Kidney epithelial cell (primary cell): Measurements from ENCODE around the gene HEPACAM. TPM values are rescaled to one million over a fixed set of nuclear protein-coding genes. Genes with fewer than 3 reads are reported as not detected.

Source experiments
- DNase-seq: peaks from one replicate; pipeline ENCODE4 v3.0.0-alpha.2; 2010; ENCODE audit warnings: low read depth
- H3K27me3 ChIP-seq: 2 replicates; pipeline ENCODE4 v1.6.0; 2011; ENCODE audit warnings: low read length; ENCODE audit not compliant: control insufficient read depth, insufficient read depth
- H3K36me3 ChIP-seq: 2 replicates; pipeline ENCODE4 v1.5.1; 2011; ENCODE audit warnings: low read length; ENCODE audit not compliant: control insufficient read depth, insufficient read depth
- H3K4me3 ChIP-seq: 2 replicates; pipeline ENCODE4 v1.5.1; 2011; ENCODE audit warnings: low read depth, mild to moderate bottlenecking, control low read depth, low read length
- CTCF ChIP-seq: IDR thresholded peaks from 2 replicates; pipeline ENCODE4 v1.5.1; 2011; ENCODE audit warnings: mild to moderate bottlenecking, moderate library complexity, low read length, control low read depth, inconsistent platforms; ENCODE audit not compliant: insufficient read depth, poor library complexity, severe bottlenecking
- total RNA-seq: library from RNA; depleted of rRNA; stranded (reverse); fragments of >200 nt; gene quantifications from 2 replicates; pipeline ENCODE4 v1.2.3, GENCODE V29; 2015

HEPACAM gene
- total RNA-seq, 1 donor from 2014 or later, result 0.17 TPM

GRCh38 chr11:124919898-124920297 is 15.9 kb downstream of the HEPACAM start:
- TF ChIP-seq CTCF, result no peak
- Histone ChIP-seq H3K36me3 (no peaks in the 10 kb centered on the region), H3K27me3 (no peaks in the 10 kb centered on the region), H3K4me3 (no peak overlapping the region)
- no peak for DNase-seq

GRCh38 chr11:124918950-124919349 is 16.9 kb downstream of the HEPACAM start, which contains the start of gene HEPN1:
Gene HEPN1 (plus strand): TSS chr11:124919250.
- TF ChIP-seq CTCF, result no peak
- DNase-seq, result no peak
- Histone ChIP-seq H3K27me3 (no peaks in the 10 kb centered on the region), H3K4me3 (no peak within 1 kb of the TSS), H3K36me3 (no peaks in the 10 kb centered on the region)

- Histone ChIP-seq H3K36me3 (no peaks in the 10 kb centered on the region), H3K4me3 (no peak overlapping the region), H3K27me3 (no peaks in the 10 kb centered on the region)
- no peak for DNase-seq
- TF ChIP-seq CTCF, result no peak
These were observed 18.7 kb downstream of the HEPACAM start for GRCh38 chr11:124917115-124917637.

- no peaks in the 10 kb centered on the region for H3K36me3 ChIP-seq
- no peaks in the 10 kb centered on the region for H3K27me3 ChIP-seq
- no peak overlapping the region for H3K4me3 ChIP-seq
- no peak for DNase-seq
- no peak for TF ChIP-seq CTCF
These were observed 19.5 kb downstream of the HEPACAM start for GRCh38 chr11:124916370-124916710.

GRCh38 chr11:124915541-124916369 is 20.1 kb downstream of the HEPACAM start:
- Histone ChIP-seq H3K27me3 (no peaks in the 10 kb centered on the region), H3K36me3 (no peaks in the 10 kb centered on the region), H3K4me3 (no peak overlapping the region)
- TF ChIP-seq CTCF, result no peak
- no peak for DNase-seq
